CD4-positive, alpha-beta T cell treated with Interleukin-17A for 1 hour (primary cell): ENCODE results near the gene SRP19.
"Not testable (repeated sequence)": the region's sequence is repeated elsewhere in the genome, so short reads cannot be mapped to it uniquely, and the experiment has no call there.

Experiments used
- DNase-seq: peaks from one replicate; pipeline ENCODE4 v3.0.0-alpha.2; 2020

SRP19 gene

DNA sequence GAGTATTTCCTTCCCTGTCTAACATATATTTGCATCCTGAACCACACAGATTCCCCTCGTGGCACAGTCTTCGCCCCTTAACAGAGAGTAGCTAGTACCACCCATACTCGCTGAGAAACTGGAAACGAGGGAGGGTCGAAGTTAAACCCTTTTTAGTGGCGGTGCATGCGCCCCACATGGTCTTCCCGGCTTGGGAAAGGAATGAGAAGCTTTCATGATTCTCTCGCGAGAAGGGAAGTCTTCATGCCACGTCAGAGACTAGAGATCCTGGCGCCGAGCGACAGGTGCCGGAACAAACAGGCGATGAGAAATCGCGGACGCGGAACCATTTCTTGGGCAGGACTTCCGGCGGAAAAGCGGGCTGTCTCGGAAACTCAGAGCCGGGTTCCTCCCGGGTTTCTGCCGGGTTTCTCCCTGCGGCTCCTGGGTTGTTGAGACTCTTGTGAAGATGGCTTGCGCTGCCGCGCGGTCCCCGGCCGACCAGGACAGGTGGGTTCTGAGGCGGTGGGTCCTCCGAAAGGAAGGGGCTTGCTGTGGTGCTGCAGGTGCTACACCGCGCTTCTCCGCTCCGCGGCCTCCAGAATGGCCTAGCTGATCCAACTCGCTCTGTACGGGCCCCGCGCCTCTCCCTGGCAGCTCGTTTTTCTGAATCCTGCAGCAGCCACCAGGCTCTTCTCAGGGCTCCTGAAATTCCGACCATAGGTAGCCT is at the start of gene SRP19:
Gene SRP19 (plus strand): TSS at position 359 of the 709 bp plus-strand sequence. CDS start 90 bp downstream, at position 449.
- peak; percentile 95 for DNase-seq

DNA sequence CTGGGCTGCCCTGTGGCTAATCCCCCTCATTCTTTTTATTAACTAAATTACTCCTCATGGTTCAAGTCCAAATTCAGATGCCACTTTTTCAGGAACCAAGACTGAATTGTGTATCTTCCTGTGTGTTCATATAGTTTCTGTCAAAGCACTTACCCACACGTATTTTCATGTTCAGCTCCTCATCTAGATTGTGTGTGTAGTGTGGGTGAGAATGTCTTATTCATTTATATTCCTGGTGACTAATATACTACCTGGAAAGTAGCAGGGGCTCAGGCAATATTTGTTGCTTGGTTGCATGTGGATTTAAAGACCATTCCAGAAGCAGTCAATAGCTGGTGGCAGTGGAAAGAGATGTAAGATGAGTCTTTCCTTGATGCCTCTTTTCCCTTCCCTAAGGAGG is 48.5 kb upstream of the SRP19 start:
- no peak for DNase-seq

DNA sequence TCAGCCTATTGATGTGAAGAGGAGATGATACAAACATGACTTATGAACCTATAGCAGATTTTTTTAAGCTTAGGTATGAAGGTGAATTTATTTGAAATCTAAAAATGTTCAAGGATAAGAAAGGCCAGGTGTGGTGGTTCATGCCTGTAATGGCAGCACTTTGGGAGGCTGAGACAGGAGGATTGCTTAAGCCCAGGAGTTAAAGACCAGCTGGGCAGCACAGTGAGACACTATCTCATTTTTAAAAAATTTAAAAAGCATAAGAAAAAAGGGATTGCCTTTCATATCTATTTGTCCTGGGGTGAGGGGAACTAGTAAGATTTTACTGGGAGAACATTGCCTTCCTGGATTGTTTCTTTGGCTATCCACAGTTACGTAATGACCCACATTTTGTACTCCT is 40.8 kb upstream of the SRP19 start:
- DNase-seq: no peak

DNA sequence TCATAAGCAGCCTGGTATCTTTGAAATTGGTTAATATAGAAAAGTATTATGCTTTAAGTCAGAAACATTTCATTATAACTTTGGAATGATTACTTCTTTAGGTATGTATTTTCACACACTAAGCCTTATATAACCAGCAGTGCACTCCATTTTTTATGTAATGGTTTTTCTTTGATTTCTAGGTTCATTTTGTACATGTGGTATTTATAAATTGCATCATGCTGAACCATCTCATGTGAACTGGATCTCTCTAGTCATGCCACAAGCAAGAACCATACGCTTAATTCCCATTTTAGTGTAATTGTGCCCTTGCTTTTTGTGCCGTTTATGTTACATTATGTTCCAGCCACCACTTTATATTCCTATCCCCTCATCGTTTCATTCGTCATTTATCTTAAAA is 38.6 kb upstream of the SRP19 start:
- no peak for DNase-seq

DNA sequence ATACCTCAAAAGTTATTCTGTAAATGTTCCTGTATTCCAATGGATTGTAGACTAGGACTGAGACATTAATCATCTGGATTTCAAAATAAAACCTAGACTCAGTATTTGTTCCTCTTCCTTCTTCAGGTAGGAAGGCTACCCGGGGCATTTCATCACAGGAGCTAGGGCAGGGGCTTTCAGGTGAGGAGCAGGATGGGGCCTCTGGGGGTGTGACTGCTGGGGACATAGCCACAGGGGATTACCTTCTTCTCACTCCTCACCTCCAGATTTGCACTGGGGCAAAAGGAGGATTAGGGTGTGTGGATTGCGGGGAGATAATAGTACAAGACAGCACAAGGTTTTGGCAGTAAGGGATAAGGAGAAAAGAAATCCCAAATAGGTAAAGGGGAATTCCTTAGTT is 37.9 kb upstream of the SRP19 start:
- no peak for DNase-seq

DNA sequence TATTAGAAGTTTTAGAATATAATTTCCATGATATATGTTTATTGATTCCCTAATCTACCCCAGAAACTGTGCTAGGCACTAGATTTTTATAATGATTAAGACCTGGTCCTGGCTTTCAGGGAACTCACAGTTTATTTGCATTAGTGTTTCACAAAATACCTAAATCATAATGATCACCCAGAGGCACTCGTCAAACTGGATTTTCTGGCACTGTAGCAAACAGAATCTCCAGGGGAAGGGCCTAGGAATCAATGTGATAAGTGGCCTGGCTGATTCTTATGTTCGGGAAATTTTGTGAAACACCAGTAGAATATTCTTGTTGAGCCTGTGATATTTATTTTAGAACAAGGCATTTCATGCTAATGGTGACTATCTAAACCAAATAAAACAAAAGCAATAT is 37.4 kb upstream of the SRP19 start:
- no peak for DNase-seq

DNA sequence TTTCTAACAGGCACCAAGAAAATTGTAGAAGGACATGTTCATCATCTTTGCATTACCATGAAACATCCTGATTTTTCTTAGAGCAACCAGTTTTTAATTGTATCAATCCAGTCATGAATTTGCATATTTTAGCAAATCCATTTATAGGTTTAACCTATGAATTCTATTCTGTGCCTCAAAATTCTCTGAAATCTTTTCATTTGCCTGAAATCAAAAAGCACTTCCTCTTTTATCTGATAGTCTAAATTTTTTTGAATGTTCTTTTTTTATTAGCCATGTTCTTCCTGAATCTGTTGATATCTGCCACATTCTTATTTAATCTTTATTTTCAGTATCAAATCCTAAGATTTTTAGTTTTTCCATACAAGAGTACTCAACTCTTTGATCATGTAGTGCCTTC is 36.9 kb upstream of the SRP19 start:
- no peak for DNase-seq

DNA sequence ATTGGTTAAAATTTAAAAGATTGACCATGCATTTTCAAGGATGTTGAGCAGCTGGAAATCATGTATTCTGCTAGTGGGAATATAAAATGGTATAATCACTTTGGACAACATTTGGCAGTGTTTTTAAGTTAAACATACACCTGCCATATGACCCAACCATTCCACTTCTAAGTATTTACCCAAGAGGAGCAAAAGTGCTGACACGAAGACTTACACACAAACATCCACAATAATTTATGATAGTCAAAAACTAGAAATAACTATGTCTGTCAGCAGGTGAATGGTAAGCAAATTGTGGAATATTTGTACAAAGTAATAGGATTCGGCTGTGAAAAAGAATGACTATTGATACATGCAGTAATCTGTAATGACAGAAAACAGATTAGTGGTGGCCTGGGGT is 30.7 kb upstream of the SRP19 start:
- no peak for DNase-seq

DNA sequence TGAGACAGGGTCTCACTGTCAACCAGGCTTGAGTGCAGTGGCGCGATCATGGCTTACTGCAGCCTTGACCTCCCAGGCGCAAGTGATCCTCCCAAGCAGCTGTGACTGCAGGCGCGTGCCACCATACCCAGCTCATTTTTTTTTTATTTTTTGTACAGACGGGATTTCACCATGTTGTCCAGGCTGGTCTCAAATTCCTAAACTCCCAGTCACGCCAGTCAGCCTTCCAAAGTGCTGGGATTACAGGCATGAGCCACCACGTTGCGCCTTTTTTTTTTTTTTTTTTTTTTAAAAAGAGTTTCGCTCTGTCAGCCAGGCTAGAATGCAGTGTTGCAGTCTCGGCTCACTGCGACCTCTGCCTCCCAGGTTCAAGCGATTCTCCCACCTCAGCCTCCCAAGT is 27.1 kb upstream of the SRP19 start:
- DNase-seq: no peak

DNA sequence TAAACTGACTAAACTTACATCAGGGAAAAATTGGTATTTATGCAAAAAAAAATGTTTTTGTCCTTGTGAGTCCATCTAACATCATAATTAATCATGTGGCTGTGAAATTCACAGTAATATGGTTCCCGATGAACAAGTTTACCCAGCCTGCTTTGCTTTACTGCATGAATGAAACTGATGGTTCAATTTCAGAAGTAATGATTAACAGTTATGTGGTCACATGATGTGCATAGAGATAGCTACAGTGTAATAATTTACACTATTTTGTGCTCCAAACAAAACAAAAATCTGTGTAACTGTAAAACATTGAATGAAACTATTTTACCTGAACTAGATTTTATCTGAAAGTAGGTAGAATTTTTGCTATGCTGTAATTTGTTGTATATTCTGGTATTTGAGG is 16.6 kb upstream of the SRP19 start:
- DNase-seq: no peak

DNA sequence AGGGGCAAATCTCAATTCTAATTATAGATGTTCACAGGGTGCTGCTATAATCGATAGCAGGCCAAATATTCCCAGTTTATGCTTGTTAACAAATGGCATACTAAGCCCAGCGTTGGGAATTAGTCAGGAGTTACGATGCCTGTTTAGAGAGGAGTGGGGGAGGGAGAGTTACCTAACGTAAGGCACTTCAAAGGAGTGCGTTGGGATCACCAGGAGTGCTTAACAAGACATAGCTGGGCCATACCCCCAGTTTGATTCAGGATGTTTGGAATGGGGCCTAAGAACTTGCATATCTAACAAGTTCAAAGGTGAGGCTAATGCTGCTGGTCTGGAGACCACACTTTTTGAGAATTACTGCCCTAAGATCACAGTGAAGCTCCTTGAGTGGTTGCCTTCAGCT is 14.5 kb upstream of the SRP19 start:
- DNase-seq: no peak

DNA sequence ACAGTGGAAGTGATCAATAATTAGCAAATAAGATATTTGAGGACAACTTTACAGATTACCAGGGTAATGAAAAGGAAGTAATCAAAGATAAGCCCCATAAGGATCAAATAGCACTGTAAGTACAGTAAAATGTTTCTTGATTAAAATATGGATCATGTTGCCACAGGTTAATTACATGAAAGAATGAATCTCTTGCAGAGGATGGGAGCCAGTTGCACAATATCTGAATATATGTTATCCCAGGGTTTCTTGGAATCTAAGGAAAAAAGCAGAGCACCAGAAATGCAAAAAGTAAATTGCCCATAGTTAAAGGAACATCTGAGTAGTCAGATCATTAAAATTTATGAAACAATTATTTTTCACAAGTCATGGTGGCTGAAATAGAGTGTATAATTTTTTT is 13.8 kb upstream of the SRP19 start:
- DNase-seq: no peak

DNA sequence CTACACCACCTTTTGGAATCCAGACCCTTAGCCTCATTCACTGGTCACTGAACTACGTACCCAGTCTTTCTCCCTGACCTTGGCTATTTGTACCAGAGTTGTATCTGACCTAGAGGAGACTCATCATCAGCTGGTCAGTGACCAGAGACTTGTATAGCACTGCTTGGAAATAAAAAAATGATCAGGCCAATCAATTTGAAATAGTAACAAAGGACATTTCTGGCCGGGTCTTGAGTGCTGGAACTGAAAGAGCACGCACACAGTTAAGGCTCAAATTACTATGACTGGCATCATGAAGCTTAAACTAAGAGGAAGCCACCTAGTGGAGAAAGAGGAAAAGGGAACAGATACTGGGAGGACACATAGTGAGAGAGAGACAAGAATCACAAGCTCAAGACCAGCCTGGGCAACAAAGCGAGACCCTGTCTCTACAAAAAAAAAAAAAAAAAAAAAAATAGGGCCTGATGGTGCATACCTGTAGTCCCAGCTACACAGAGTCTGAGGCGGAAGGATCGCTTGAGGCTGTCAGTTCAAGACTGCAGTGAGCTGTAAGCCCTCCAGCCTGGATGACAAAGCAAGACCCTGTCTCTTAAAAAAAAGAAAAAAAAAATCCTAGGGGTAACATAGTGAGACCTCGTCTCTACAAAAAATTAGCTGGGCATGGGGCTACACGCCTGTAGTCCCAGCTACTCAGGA is 12.8 kb upstream of the SRP19 start:
- DNase-seq: peak; percentile 66

DNA sequence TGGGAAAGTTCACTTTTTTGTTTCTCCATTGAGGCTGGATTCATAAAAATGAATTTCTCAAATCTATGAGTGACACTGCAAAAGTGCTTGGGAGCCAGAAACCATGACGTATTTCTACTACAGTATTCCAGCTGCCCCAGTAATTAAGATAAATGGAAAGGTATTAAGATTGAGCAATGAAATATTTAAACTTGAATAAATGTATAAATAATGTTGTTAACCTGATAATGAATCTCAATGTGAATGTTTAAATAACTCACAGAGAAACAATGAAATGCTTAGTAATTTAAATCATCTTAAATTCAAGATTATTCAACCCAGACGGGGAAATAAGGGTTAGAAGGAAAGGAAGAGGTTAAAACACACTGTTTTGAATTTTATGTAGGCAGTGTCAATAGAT is 11.2 kb upstream of the SRP19 start:
- DNase-seq: no peak

DNA sequence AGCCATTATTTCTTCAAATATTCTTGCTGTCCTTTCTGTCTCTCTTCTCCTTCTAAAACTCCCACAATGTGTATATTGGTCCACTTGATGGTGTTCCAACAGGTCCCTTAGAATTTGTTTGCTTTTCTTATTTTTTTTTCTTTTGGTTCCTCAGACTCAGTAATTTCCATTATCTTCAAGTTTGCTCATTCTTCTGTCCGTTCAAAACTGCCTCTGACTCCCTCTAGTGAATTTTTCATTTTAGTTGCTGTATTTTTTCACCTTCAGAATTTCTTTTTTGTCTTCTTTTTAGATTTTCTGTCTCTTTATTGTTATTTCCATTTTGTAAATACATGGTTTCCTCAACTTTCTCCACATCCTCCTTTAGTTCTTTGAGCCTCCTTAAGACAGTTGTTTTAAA is 6.4 kb upstream of the SRP19 start:
- no peak for DNase-seq

DNA sequence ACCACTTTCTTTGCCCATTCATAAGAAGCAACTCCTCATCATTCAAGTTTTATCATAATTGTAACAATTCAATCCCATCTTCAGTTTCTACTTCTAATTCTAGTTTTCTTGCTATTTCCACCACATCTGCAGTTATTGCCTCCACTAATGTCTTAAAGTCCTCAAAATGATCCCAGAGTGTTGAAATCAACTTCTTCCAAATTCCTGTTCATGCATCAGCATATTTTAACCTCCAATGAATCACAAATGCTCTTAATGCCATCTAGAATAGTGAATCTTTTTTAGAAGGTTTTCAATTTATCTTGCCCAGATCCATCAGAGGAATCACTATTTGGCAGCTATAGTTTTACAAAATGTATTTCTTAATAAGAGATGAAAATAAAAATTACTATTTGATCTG is 3.2 kb upstream of the SRP19 start:
- no peak for DNase-seq

DNA sequence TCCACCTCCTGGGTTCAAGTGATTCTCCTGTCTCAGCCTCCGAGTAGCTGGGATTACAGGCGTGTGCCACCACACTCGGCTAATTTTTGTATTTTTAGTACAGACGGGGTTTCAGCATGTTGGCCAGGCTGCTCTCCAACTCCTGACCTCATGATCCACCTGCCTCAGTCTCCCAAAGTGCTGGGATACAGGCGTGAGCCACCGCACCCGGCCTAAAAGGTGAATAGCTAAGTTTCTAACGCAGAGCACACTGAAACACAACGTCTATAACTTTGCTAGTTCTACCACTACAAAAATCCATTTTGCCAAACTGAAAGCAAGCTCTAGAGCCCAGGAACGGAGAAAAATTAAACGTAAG is 537 bp upstream of the SRP19 start:
- DNase-seq: not testable (repeated sequence)

DNA sequence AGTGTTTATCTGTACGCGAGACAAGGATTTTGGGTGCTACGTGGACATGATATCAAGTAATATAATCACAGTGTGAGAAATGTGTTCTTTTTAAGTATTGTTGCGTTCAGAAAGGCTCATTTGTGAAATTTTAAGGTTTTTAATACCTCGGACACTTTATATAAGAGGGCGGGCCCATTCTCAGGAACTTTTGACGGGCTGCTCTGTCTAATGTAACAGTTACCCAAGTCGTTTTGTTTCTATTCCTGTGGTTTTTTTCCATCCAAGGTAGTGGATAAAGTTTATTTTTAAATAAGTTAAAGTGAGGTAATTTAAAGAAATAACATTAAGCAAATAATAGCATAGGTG is 525 bp downstream of the SRP19 start:
- DNase-seq: no peak

DNA sequence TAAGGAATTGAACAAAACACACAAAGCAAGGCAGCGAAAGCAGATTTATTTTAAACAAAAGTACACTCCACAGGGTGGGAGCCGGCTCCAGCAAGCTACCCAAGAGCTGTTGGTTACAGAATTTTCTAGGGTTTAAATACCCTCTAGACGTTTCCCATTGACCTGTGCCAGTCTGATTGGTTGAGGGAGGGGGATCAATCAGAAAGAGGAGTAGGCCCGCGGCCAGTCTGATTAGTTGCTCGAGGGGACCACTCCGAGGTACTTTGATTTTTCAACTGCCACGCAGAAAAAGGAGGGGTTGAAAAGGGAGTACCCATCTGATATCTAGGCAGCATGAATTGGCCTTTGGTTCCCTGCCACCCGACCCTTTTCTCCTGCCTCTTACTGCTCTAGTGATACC is 998 bp downstream of the SRP19 start:
- DNase-seq: no peak

DNA sequence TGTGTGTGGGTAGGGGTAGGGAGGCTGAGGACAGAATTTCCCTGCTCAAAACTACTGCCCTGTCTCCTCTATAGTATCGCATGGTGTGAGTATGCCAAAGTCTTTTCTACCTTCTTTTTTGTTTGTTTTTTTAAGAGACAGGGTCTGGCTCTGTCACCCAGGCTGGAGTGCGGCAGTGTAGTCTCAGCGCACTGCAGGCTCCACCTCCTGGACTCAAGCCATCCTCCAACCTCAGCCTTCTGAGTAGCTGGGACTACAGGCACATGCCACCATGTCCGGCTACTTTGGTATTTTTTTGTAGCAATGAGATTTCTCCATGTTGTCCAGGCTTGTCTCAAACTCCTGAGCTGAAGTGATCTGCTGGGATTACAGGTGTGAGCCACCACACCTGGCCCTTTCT is 2.5 kb downstream of the SRP19 start:
- no peak for DNase-seq

DNA sequence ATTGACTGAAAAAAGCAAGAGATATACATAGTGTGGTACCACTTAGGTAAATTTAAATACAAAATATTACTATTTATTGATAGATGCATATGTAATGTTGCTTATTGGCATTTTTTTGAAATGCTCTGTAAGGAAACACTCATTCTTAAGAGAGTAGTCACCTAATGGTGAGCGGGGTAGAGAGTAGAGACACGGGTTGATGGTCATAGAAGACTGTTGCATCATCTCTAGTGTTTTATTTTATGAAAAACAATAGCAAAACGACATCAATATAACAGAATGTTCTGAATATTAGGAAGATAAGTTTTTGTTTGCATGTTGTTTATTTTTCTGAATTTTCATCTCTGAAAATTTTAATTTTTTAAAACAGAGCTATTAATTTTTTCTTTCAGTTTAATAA is 4.0 kb downstream of the SRP19 start:
- DNase-seq: no peak

DNA sequence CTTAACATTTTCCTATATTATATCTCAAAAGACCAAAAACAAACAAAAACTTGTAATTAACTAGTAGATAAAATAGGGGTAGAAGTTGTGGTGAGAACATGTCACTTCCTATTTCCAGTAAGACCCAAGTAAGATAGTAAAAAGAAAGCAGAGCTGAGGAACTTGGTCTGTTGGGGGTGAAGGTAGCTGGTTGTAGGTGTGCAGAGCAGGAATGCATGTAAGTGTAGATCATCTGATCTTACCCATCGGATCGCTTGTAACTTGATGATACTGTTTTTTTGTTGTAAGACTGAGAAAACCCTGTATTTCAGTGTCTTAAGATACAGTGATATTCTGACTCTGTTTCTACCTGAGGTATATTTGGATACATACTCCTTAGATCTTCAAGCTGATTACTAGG is 5.7 kb downstream of the SRP19 start:
- DNase-seq: no peak

DNA sequence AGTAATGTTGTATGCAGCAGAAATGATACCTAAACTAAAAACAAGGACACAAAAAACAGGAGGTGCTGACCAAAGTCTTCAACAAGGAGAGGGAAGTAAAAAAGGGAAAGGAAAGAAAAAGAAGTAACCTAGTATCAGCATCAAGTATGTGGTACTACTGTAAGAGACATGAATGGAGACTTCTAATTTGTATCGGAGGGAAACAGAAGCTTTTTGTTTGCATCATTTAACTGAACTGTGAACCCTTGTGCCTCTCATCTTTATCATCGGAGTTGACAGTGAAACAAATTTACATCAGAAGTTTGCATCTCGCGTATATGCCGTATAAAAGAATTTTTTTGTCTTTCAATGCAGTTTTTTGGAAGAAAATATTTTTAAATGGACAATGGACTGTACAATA is 6.3 kb downstream of the SRP19 start:
- DNase-seq: no peak

DNA sequence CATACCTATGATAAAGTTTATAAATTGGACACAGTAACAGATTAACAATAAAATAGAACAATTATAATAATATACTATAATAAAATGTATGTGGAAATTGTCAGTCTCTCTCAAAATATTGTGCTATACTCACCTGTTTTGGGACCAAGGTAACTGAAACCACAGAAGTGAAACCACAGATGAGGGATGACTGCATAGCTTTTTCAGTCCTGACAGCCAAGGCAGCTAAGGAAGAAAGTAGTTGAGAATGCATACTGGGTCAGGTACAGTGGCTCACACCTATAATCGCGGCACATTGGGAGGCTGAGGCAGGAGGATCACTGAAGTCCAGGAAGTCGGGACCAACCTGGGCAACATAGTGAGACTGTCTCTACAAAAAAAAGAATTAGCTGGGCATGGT is 8.9 kb downstream of the SRP19 start:
- DNase-seq: peak; percentile 33

DNA sequence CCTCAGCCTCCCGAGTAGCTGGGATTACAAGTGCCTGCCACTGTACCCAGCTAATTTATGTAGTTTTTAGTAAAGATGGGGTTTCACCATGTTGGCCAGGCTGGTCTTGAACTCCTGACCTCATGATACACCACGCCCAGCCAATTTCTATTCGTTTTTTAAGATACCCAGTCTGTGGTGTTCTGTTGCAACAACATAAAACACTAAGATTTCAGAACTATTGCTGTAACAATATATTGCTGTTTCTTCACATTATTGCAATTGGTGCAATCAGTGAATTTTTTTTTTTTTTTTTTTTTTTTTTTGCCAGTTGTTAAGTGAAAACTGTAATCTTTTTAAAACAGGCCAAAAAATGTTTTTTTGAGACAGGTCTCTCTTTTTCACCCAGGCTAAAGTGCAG is 9.9 kb downstream of the SRP19 start:
- no peak for DNase-seq
